Endodermal cell (in vitro differentiated cells): ENCODE data around the gene SLC25A21. TPM values are rescaled to one million over a fixed set of nuclear protein-coding genes. Genes with fewer than 3 reads are reported as not detected.

ENCODE experiments used
- DNase-seq: peaks from one replicate; pipeline ENCODE4 v3.0.0-alpha.2; 2017
- H3K27ac ChIP-seq: 2 replicates; pipeline ENCODE4 v1.5.1; 2013; ENCODE audit warnings: mild to moderate bottlenecking, low read depth, low read length, moderate library complexity
- H3K27me3 ChIP-seq: 2 replicates; pipeline ENCODE4 v1.6.1; 2013; ENCODE audit warnings: mild to moderate bottlenecking, low read length, moderate library complexity; ENCODE audit not compliant: insufficient read depth, control insufficient read depth, poor library complexity, severe bottlenecking
- H3K36me3 ChIP-seq: 2 replicates; pipeline ENCODE4 v1.7.0; 2013; ENCODE audit warnings: mild to moderate bottlenecking, low read length, moderate library complexity; ENCODE audit not compliant: control insufficient read depth, insufficient read depth
- H3K4me1 ChIP-seq: one replicate; pipeline ENCODE4 v1.7.0; 2013; ENCODE audit warnings: low read length; ENCODE audit not compliant: control insufficient read depth, insufficient read depth
- H3K4me3 ChIP-seq: 2 replicates; pipeline ENCODE4 v1.5.1; 2013; ENCODE audit warnings: mild to moderate bottlenecking, low read length, moderate library complexity
- H3K9ac ChIP-seq: 2 replicates; pipeline ENCODE4 v1.6.1; 2013; ENCODE audit warnings: mild to moderate bottlenecking, low read length, moderate library complexity; ENCODE audit not compliant: poor library complexity, severe bottlenecking; ENCODE audit errors: extremely low read depth
- H3K9me3 ChIP-seq: 2 replicates; pipeline ENCODE4 v1.6.1; 2013; ENCODE audit warnings: mild to moderate bottlenecking, low read length, moderate library complexity; ENCODE audit not compliant: control insufficient read depth
- H3K27ac Mint-ChIP-seq: 2 replicates; pipeline ENCODE4 v1.8.0; 2020; ENCODE audit warnings: mixed read lengths
- H3K27me3 Mint-ChIP-seq: 2 replicates; pipeline ENCODE4 v1.8.0; 2021; ENCODE audit warnings: mild to moderate bottlenecking, mixed read lengths; ENCODE audit not compliant: insufficient read depth
- H3K36me3 Mint-ChIP-seq: 2 replicates; pipeline ENCODE4 v1.8.0; 2020; ENCODE audit warnings: low read depth, mixed read lengths
- H3K4me1 Mint-ChIP-seq: 2 replicates; pipeline ENCODE4 v1.8.0; 2020; ENCODE audit warnings: mixed read lengths
- H3K4me3 Mint-ChIP-seq: 2 replicates; pipeline ENCODE4 v1.8.0; 2020; ENCODE audit warnings: mild to moderate bottlenecking, moderate library complexity, mixed read lengths
- H3K9me3 Mint-ChIP-seq: 2 replicates; pipeline ENCODE4 v1.8.0; 2020; ENCODE audit warnings: mild to moderate bottlenecking, mixed read lengths
- WGBS, 2 experiments: methylation state at CpG; one replicate each; pipeline versions ENCODE4 v1.1.5 to v1.1.7; 2013; ENCODE audit warnings: missing lambda C conversion rate in 2 of 2, mixed read lengths in 1 of 2; ENCODE audit not compliant: insufficient coverage in 1 of 2, insufficient read length in 1 of 2; 5-methylcytosine and 5-hydroxymethylcytosine counted together
- total RNA-seq, 2 donors: library from RNA; stranded (reverse); fragmentation: NEBNext Ultra II Directional in 1 of 2; extraction: Animal tissue kit (Norgen Biotek cat#: 25700) in 1 of 2; gene quantifications; 2 replicates in 1 of 2; 3 replicates in 1 of 2; pipeline ENCODE4 v1.2.1, GENCODE V29; 2021
- TF ChIP-seq, protein P1 (sequence below): fragments of 200-600 bp; sonication (generic); conservative IDR thresholded peaks from 2 replicates; pipeline ENCODE4 v1.5.0; 2021; ENCODE audit warnings: antibody characterized with exemption, mild to moderate bottlenecking

Gene SLC25A21
- total RNA-seq, 2 donors from 2014 or later = 1.9 TPM

DNA sequence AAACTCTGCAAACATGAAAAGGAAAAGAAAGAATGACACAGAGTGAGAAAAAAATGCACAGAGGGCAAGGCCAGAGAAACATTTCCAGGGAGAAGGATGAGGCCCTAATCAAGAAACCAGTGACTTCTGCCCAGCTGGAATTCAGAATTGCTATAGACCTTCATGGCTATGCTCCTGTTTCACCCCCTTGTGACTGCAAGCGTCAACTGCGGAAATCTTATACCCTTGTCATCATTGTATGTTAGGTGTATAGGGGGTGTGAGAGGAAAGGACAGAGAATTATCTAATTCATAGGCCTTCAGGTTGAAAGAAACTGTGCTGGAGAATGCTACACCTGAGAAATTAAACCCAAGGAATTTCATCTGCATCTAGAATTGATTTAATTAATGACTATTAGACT lies 117.5 kb downstream of the SLC25A21 start:
- no peak for DNase-seq
- Mint-ChIP-seq H3K4me3 (no peak overlapping the region), H3K9me3 (no peaks in the 10 kb centered on the region), H3K27ac (no peak overlapping the region), H3K36me3 (no peaks in the 10 kb centered on the region), H3K27me3 (no peaks in the 10 kb centered on the region), H3K4me1 (peaks cover 5% of the 10 kb centered on the region)
- Histone ChIP-seq H3K27me3 (no peaks in the 10 kb centered on the region), H3K4me1 (peaks cover 4% of the 10 kb centered on the region), H3K9me3 (peaks cover 11% of the 10 kb centered on the region), H3K9ac (no peak overlapping the region), H3K4me3 (no peak overlapping the region), H3K36me3 (no peaks in the 10 kb centered on the region), H3K27ac (no peak overlapping the region)
- TF ChIP-seq, protein P1, sequence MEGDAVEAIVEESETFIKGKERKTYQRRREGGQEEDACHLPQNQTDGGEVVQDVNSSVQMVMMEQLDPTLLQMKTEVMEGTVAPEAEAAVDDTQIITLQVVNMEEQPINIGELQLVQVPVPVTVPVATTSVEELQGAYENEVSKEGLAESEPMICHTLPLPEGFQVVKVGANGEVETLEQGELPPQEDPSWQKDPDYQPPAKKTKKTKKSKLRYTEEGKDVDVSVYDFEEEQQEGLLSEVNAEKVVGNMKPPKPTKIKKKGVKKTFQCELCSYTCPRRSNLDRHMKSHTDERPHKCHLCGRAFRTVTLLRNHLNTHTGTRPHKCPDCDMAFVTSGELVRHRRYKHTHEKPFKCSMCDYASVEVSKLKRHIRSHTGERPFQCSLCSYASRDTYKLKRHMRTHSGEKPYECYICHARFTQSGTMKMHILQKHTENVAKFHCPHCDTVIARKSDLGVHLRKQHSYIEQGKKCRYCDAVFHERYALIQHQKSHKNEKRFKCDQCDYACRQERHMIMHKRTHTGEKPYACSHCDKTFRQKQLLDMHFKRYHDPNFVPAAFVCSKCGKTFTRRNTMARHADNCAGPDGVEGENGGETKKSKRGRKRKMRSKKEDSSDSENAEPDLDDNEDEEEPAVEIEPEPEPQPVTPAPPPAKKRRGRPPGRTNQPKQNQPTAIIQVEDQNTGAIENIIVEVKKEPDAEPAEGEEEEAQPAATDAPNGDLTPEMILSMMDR = no peak
- 94 to 100% methylated on average over 1 to 2 of the region's 2 CpGs for WGBS, 2 experiments

DNA sequence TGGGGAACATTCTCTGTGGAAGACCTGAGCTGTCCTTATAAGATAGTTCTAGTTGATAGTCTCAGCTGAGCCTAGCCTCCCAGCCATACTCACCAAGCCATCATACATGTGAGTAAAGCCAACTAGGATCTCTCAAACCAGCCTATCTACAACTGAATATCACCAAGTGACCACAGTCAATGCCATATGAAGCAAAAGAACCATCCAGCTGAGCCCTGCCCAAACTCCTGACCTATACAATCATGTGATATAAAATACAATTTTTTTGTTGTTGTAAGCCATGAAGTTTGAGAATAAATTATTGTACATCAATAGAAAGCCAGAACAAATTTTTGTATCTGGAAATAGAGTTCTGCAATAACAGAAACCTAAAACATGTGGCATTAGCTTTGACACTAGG lies 118.3 kb downstream of the SLC25A21 start:
- Mint-ChIP-seq H3K4me1 (peaks cover 7% of the 10 kb centered on the region), H3K9me3 (no peaks in the 10 kb centered on the region), H3K36me3 (no peaks in the 10 kb centered on the region), H3K27ac (no peak overlapping the region), H3K4me3 (no peak overlapping the region), H3K27me3 (no peaks in the 10 kb centered on the region)
- Histone ChIP-seq H3K36me3 (no peaks in the 10 kb centered on the region), H3K27me3 (no peaks in the 10 kb centered on the region), H3K4me3 (no peak overlapping the region), H3K4me1 (peaks cover 4% of the 10 kb centered on the region), H3K9me3 (peaks cover 11% of the 10 kb centered on the region), H3K9ac (no peak overlapping the region), H3K27ac (no peak overlapping the region)
- TF ChIP-seq, protein P1 = no peak
- DNase-seq = no peak

DNA sequence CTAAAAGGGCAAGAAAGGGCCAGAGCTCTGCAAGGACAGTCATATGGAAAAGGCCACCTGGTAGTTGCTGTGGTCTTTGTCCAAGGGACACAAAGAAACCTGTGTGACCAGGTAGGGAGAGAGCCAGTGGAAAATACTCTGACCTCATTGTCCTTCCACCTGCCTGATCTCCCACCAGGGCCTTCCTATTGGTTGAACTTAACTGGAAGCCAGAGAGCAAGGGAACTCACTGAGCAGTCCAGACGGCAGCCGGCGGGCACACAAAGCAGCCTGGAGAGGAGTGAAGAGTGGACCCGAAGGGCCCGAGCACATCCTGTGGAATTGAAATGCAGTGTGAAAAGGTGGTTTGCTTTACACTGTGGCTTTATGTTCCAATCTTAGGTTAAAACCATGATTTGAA lies 120.7 kb downstream of the SLC25A21 start:
- H3K27ac Mint-ChIP-seq = no peak overlapping the region
- H3K9me3 ChIP-seq = peaks cover 11% of the 10 kb centered on the region
- WGBS, 2 experiments = 93 to 100% methylated on average over 2 to 5 of the region's 5 CpGs

More for the DNA sequence above, 120.7 kb downstream of the SLC25A21 start:
- no peak overlapping the region for H3K9ac ChIP-seq
- H3K36me3 ChIP-seq = no peaks in the 10 kb centered on the region
- DNase-seq = no peak
- Mint-ChIP-seq H3K36me3 (no peaks in the 10 kb centered on the region), H3K4me1 (peaks cover 27% of the 10 kb centered on the region), H3K27me3 (no peaks in the 10 kb centered on the region), H3K4me3 (no peak overlapping the region), H3K9me3 (no peaks in the 10 kb centered on the region)
- H3K27ac ChIP-seq = no peak overlapping the region
- H3K27me3 ChIP-seq = no peaks in the 10 kb centered on the region
- peaks cover 8% of the 10 kb centered on the region for H3K4me1 ChIP-seq
- no peak overlapping the region for H3K4me3 ChIP-seq
- TF ChIP-seq, protein P1 = no peak
